CD1c-positive myeloid dendritic cell (primary cell): ENCODE data around the gene GPC5.

Experiments used
- DNase-seq: peaks from one replicate; pipeline ENCODE4 v3.0.0-alpha.2; 2016; ENCODE audit errors: extremely low spot score

The GPC5 gene

GRCh38 chr13:91537376-91537775 lies 139.0 kb downstream of the GPC5 start:
- DNase-seq, result no peak

DNA sequence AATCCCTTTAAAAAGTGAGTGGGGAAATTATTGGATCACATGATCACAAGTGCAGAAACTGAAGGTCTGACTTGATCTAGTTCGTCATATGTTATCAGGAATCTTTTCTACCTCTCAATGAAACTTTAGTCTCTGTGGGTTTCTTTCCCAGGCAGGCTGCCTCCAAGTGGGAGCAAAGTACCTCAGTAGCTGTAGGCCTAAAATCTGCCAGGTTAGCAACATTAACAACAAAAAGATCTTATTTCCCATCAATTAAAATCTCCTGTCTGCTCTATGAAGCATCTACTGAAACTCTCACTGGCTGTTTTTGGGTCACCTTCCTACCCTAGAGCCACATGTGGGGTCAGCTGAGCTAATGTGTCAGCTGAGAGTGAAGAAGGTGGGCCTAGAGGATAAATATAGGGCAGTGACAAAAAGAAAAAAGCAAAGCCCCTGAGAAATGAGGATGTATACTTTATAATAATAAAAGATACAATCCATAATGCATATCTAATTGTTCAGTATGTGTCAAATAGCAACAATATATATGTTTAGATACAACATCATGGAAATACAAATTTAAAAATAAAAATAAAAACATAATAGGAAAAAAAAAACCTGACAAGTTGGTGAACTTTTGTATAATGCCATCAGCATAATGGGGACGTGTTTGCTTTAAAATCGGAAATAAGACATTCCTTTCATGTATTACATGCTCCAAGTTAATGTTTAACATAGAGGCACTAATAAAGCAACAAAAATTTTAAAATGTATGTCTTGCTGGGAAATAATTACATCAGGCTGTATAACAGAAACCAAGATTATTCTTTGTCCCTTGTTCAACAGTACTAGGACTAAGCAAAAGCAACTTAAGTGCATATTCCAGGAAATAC lies 141.1 kb downstream of the GPC5 start:
- no peak for DNase-seq

DNA sequence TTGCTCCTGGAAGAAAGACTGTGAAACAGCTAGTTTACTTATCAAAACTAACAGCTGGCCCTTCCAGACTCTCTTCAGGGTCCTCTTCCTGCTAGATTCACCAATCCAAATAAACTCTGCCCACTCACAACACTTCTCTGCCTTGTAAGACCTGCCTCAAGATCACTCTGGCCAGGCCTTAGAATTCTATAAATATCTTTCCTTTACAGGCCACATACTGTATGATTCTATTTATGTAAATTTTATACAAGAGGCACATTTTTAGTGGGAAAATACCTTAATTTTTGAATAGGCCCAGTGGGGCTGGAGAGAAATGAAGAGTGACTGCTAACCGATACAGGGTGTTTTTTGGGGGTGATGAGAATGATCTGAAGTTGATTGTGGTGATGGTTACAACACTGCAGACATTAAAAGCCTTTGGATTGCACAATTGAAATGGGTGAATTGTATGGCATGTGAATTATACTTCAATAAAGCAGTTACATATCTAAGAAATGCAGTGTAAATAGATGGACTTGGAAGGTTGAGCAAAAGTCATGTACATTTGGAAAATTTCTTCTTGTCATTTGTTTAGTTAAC lies 141.8 kb downstream of the GPC5 start:
- DNase-seq, result no peak

- DNase-seq, result no peak
Measured at GRCh38 chr13:91544723-91545122, 146.3 kb downstream of the GPC5 start.

- peak; percentile 26 for DNase-seq
Measured at GRCh38 chr13:91546900-91547299, 148.5 kb downstream of the GPC5 start.

DNA sequence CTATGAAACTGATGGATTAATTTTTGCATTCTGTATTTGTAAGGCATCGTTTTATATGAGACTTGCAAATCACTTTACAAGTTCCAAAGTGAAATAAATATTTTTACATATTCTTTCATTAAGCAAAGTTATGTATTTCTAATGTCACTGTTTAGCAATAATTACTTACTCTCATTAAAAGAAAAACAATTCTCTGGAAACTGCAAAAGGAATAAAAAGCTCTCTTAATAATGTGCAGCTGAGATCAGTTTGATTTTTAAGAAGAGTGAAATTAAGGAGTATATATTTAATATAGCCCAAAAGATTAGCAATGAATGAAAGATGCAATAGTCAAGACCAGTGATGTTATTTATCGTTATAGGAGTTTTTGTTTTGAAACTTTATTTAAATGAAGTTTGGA lies 155.2 kb downstream of the GPC5 start:
- DNase-seq, result no peak

- no peak for DNase-seq
Measured at GRCh38 chr13:91554101-91554500, 155.7 kb downstream of the GPC5 start.

DNA sequence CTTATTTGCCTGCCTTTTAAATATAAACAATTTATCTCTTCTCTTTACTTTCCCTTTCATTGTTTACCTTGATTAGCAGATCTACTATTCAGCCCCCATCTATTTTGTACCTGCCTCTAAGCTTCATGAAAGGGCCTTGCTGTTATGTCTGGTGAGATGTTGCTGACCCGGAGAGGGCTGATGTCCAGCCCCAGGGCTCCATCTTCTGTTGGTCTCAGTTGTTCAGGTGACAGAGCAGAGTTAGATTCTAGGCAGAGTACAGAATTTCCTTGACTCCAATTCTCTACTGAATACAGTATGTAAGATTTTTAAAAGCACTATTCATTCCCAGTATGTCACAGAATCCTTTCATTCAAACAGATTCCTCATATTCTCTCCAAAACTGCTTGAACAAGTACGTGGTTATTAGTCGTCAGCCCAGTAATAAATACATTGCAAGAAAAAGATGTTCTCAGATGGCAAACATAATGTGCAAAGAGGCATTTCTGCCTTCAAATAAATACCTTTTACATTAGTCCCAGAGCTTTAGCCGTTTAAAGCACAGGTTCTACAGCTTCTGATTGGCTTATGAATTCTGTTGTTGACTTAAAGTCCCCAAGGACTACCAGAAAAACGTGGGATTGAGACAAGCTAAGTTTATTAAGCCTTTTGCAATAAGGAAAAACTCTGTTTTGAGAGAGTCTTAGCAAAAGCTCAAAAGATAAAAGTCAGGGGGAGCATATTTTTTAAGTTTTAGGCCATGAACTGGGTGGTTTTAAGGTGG lies 159.1 kb downstream of the GPC5 start:
- DNase-seq, result no peak

- no peak for DNase-seq
Measured at GRCh38 chr13:91563799-91564198, 165.4 kb downstream of the GPC5 start.

- no peak for DNase-seq
Measured at GRCh38 chr13:91564396-91564795, 166.0 kb downstream of the GPC5 start.

DNA sequence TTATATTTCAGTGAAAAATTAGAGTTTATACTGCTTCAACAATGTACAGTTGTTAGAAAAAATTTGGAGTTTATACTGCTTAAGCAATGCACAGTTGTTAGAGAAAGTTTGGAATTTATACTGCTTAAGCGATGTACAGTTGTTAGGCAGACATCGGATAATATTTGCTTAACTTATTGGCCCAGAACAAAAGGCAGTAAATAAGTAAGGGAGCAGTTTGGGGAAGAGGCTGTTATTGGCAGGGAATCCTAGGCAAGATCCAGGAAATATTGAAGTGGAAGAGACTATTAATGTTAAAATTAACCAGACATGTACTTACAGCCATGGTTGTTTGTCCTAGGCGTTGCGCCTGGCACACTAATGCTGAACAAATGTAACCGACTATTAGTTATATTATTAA lies 166.9 kb downstream of the GPC5 start:
- no peak for DNase-seq

GRCh38 chr13:91567485-91568207 lies 169.2 kb downstream of the GPC5 start:
- DNase-seq, result no peak

DNA sequence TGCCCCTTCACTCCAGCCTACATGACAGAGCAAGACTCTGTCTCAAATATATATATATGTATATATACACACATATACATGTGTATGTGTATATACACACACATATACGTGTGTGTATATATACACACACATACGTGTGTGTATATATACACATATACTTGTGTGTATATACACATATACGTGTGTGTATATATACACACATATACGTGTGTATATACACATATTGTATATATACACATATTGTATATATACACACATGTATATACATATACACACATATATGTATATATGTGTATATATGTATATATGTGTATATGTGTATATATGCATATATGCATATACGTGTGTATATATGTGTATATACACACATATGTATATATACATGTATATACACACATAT lies 173.3 kb downstream of the GPC5 start:
- no peak for DNase-seq

GRCh38 chr13:91572439-91572838 lies 174.0 kb downstream of the GPC5 start:
- no peak for DNase-seq

DNA sequence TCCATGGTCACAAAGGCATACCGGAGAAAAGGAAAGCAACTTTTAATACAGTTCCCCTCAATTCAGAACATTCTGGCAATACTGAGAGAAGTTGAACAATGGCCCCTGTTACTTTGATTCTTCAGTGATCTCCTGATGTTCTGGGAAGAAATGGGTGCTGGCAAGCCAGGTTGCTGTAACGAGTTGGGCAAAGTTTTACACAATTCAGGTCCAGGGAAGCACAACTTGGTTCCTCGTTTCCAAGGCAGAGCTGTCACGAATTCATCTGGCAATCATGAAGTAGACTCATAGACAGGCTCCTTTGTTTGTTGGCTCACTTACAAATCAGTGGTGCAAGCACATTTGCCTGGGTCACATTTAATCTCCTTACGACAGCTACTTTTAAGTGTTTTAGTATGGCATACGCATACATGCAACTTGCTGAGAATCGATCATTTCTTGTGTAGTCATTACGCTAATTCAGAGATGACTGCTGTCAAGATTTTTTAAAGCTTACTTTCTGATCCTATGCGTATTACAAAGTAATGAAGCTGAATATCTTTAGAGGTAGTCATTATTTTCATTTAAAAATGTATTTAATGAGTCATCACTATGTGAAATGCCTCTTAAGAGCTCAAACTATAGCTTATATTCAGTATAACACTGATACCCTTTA lies 174.7 kb downstream of the GPC5 start:
- no peak for DNase-seq

DNA sequence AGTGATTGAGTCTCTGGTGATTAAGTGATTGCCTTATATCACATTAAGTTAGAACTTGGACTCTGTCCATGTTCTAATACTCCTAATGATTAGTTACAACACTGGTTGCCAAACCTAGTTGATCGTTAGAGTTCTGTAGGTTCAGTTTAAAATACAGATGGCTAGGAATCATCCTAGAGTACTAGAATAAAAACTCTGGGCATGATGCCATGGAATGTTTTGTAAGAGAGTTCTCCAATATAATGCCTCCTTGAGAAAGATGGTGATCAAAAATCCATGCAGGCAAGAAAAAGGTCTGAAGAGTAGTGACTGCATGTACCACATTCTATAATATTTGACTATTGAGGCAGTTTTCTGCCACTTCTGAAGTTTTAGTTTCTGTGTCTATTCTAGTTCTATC lies 176.3 kb downstream of the GPC5 start:
- no peak for DNase-seq

DNA sequence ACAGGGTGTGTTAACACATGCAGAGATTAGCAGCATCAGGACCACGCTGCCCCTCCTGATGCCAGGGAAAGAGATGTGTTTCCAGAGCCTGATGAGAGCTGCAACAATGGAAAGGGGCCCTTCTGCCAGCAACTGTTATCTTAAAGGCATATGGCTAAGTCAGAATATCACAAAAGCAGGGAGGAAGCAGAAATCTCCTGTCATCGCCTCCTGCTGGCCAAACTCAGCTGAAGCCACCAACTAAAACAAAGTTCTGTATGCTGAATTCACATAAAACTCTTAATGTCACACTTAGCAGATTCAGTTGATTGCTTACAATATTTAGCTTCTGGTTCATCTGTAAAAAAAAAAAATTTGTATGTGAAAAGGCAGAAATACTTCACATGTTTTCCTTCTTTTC lies 178.2 kb downstream of the GPC5 start:
- no peak for DNase-seq

GRCh38 chr13:91579320-91579719 lies 180.9 kb downstream of the GPC5 start:
- no peak for DNase-seq

DNA sequence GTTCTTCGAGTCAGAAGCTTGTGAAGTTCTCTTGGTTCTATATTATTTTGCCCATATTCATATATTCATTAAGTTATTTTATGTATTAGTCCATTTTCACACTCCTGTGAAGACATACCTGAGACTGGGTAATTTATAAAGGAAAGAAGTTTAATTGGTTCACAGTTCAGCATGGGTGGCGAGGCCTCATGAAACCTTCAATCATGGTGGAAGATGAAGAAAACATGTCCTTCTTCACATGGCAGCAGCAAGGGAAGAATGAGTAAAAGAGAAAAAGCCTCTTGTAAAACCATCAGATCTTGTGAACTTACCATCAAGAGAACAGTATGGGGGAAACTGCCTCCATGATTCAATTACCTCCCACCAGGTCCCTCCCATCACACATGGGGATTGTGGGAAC lies 182.3 kb downstream of the GPC5 start:
- DNase-seq, result no peak

DNA sequence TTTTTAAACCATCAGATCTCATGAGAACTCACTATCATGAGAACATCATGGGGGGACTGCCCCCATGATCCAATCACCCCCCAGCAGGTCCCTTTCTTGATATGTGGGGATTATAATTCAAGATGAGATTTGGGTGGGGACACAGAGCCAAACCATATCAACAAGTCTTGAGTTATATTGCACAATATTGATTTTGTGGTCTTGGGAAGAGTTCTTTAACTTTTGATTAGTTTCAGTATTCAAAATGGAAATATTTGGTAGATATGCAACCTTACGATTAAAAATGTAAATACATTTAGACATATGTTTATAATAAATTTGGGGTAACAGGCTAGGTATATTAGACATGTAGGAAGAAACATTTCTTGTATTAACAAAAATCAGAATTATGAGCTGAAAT lies 188.2 kb downstream of the GPC5 start:
- DNase-seq, result no peak

GRCh38 chr13:91588541-91588940 lies 190.1 kb downstream of the GPC5 start:
- no peak for DNase-seq
